Keratinocyte (primary cell): Measurements from ENCODE around the gene FZD1. TPM values are rescaled to one million over a fixed set of nuclear protein-coding genes. Genes with fewer than 3 reads are reported as not detected.

ENCODE experiments used
- DNase-seq: peaks from one replicate; pipeline ENCODE4 v3.0.0-alpha.2; 2011; ENCODE audit warnings: low read depth, missing footprints, low spot score
- FAIRE-seq: peaks from 2 replicates; lab custom pipeline; 2011; peaks lifted over from hg19 to GRCh38; lab: Jason Lieb, UNC
- H2AFZ ChIP-seq: 2 replicates; pipeline ENCODE4 v1.6.0; 2012; ENCODE audit warnings: low read length, control low read depth, inconsistent platforms; ENCODE audit not compliant: control insufficient read depth
- H3K27ac ChIP-seq: 2 replicates; pipeline ENCODE4 v1.5.1; 2011; ENCODE audit warnings: low read length; ENCODE audit not compliant: control insufficient read depth, insufficient read depth
- H3K27me3 ChIP-seq: 3 replicates; pipeline ENCODE4 v1.6.0; 2011; ENCODE audit warnings: low read length; ENCODE audit not compliant: control insufficient read depth, insufficient read depth; ENCODE audit errors: extremely low read depth
- H3K36me3 ChIP-seq, 2 experiments: 2 replicates in 1 of 2; 3 replicates in 1 of 2; pipeline ENCODE4 v1.5.1; 2011; ENCODE audit warnings: low read length in 2 of 2, mild to moderate bottlenecking in 1 of 2; ENCODE audit not compliant: control insufficient read depth in 2 of 2, insufficient read depth in 2 of 2; ENCODE audit errors: extremely low read depth in 1 of 2
- H3K4me1 ChIP-seq: 3 replicates; pipeline ENCODE4 v1.5.1; 2011; ENCODE audit warnings: low read length; ENCODE audit not compliant: control insufficient read depth, insufficient read depth; ENCODE audit errors: extremely low read depth
- H3K4me2 ChIP-seq: 3 replicates; pipeline ENCODE4 v1.6.0; 2011; ENCODE audit warnings: low read depth, low read length; ENCODE audit not compliant: control insufficient read depth, insufficient read depth; ENCODE audit errors: extremely low read depth
- H3K4me3 ChIP-seq, 3 experiments: fragments of 200-600 bp in 1 of 3; sonication (generic) in 1 of 3; 2 replicates in 2 of 3; 3 replicates in 1 of 3; pipeline ENCODE4 v1.5.1; 2011 to 2016; ENCODE audit warnings: low read length in 3 of 3, mild to moderate bottlenecking in 3 of 3, control low read depth in 2 of 3, inconsistent platforms in 1 of 3, low read depth in 1 of 3, mixed read lengths in 1 of 3, mixed run types in 1 of 3, moderate library complexity in 1 of 3; ENCODE audit not compliant: control insufficient read depth in 2 of 3, insufficient read depth in 2 of 3; ENCODE audit errors: extremely low read depth in 1 of 3
- H3K79me2 ChIP-seq: 2 replicates; pipeline ENCODE4 v1.6.0; 2012; ENCODE audit warnings: low read length; ENCODE audit not compliant: control insufficient read depth, insufficient read depth
- H3K9ac ChIP-seq: 3 replicates; pipeline ENCODE4 v1.6.0; 2011; ENCODE audit warnings: low read length; ENCODE audit not compliant: control insufficient read depth, insufficient read depth; ENCODE audit errors: extremely low read depth
- H3K9me1 ChIP-seq: 3 replicates; pipeline ENCODE4 v1.6.0; 2011; ENCODE audit warnings: low read length; ENCODE audit not compliant: control insufficient read depth, insufficient read depth; ENCODE audit errors: extremely low read depth
- H3K9me3 ChIP-seq: 2 replicates; pipeline ENCODE4 v1.5.1; 2012; ENCODE audit warnings: low read depth, low read length; ENCODE audit not compliant: control insufficient read depth
- H4K20me1 ChIP-seq: 3 replicates; pipeline ENCODE4 v1.6.0; 2011; ENCODE audit warnings: low read length; ENCODE audit not compliant: control insufficient read depth, insufficient read depth; ENCODE audit errors: extremely low read depth
- EZH2 ChIP-seq: IDR thresholded peaks from one replicate; pipeline ENCODE4 v1.6.1; 2012; ENCODE audit warnings: inconsistent platforms, mild to moderate bottlenecking, low read length, moderate library complexity
- dilution Hi-C: fragments of 300-500 bp; cut with MboI; formaldehyde crosslinking; loops from one replicate; pipeline ENCODE4 v1.7.0; 2020; ENCODE audit warnings: low sequenced_read_pairs; ENCODE audit not compliant: extremely low pct_ligation_motif_present
- polyA plus RNA-seq, 5 experiments: library from polyadenylated mRNA; depleted of rRNA in 3 of 5; stranded (reverse) in 3 of 5; stranded (forward) in 1 of 5; unstranded in 1 of 5; fragments of >200 nt; gene quantifications; 1 replicate in 1 of 5; 2 replicates in 3 of 5; 3 replicates in 1 of 5; pipeline versions ENCODE4 v1.2.1 to v1.2.3, GENCODE V29; 2011 to 2012; ENCODE audit warnings: missing spikeins in 2 of 5, low read depth in 1 of 5, low replicate concordance in 1 of 5
- TF ChIP-seq, protein P1 (sequence below), 3 experiments: IDR thresholded peaks in 1 of 3; conservative IDR thresholded peaks in 1 of 3; optimal IDR thresholded peaks in 1 of 3; 2 replicates in 2 of 3; 3 replicates in 1 of 3; pipeline versions ENCODE3 to v1.5.1; 2011; ENCODE audit warnings: low read length in 3 of 3, mild to moderate bottlenecking in 3 of 3, moderate library complexity in 2 of 3, control low read depth in 1 of 3, inconsistent platforms in 1 of 3; ENCODE audit not compliant: insufficient read depth in 2 of 3; ENCODE audit errors: extremely low read depth in 1 of 3

Gene FZD1
- polyA plus RNA-seq, 1 donor (not counting 4 experiments of a cell fraction or from before 2014, with no cell fraction given) = 1.3 TPM

- TF ChIP-seq, protein P1, sequence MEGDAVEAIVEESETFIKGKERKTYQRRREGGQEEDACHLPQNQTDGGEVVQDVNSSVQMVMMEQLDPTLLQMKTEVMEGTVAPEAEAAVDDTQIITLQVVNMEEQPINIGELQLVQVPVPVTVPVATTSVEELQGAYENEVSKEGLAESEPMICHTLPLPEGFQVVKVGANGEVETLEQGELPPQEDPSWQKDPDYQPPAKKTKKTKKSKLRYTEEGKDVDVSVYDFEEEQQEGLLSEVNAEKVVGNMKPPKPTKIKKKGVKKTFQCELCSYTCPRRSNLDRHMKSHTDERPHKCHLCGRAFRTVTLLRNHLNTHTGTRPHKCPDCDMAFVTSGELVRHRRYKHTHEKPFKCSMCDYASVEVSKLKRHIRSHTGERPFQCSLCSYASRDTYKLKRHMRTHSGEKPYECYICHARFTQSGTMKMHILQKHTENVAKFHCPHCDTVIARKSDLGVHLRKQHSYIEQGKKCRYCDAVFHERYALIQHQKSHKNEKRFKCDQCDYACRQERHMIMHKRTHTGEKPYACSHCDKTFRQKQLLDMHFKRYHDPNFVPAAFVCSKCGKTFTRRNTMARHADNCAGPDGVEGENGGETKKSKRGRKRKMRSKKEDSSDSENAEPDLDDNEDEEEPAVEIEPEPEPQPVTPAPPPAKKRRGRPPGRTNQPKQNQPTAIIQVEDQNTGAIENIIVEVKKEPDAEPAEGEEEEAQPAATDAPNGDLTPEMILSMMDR (optimal IDR thresholded peaks at IDR 0.05 in 1 of 3, IDR thresholded peaks at IDR 0.05 in 1 of 3, conservative IDR thresholded peaks at IDR 0.05 in 1 of 3; ENCODE audit: extremely low read depth in 1 of 3, insufficient read depth in 2 of 3, low read length in 3 of 3) = no peak
- no peak for TF ChIP-seq EZH2
- H3K4me3 ChIP-seq = no peak overlapping the region
- FAIRE-seq = no peak
Measured at GRCh38 chr7:91280185-91280584, 16.0 kb downstream of the FZD1 start.

DNA sequence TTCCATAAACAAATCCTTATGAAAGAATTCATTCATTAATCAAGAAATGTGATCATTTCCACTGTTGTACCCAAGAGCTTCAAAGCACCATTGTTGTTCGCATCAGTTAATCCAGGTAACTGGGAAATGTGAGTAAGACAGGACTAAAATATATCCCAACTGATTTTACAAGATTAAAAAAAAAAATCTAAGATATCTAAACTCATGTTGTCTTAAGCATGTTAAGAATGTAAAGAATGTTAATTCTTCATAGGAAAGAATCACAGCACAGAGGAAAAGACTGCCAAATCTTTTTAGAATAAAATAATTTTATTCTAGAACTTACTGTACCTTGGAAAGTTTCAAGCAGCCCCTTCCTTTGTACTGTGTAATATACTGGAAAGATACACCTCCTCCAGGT is 16.4 kb downstream of the FZD1 start:
- Histone ChIP-seq H3K9me3 (no peaks in the 10 kb centered on the region), H3K4me3 (no peak overlapping the region), H2AFZ (no peak overlapping the region), H3K79me2 (no peaks in the 10 kb centered on the region), H3K36me3 (no peaks in the 10 kb centered on the region), H3K27me3 (no peaks in the 10 kb centered on the region), H3K4me1 (no peaks in the 10 kb centered on the region), H3K4me2 (no peak overlapping the region), H3K9ac (no peak overlapping the region), H3K9me1 (no peaks in the 10 kb centered on the region), H4K20me1 (no peaks in the 10 kb centered on the region), H3K27ac (no peak overlapping the region)
- no peak for TF ChIP-seq EZH2
- TF ChIP-seq, protein P1 (optimal IDR thresholded peaks at IDR 0.05 in 1 of 3, IDR thresholded peaks at IDR 0.05 in 1 of 3, conservative IDR thresholded peaks at IDR 0.05 in 1 of 3; ENCODE audit: extremely low read depth in 1 of 3, insufficient read depth in 2 of 3, low read length in 3 of 3) = no peak
- FAIRE-seq = no peak
- dilution Hi-C loops = no loop called here
- no peak for DNase-seq

More at GRCh38 chr7:91280185-91280584, 16.0 kb downstream of the FZD1 start:
- dilution Hi-C loops = no loop called here
- Histone ChIP-seq H2AFZ (no peak overlapping the region), H3K4me1 (no peaks in the 10 kb centered on the region), H3K4me2 (no peak overlapping the region), H3K9me1 (no peaks in the 10 kb centered on the region), H3K27me3 (no peaks in the 10 kb centered on the region), H3K36me3 (no peaks in the 10 kb centered on the region), H3K27ac (no peak overlapping the region), H3K79me2 (no peaks in the 10 kb centered on the region), H3K9me3 (no peaks in the 10 kb centered on the region), H4K20me1 (no peaks in the 10 kb centered on the region), H3K9ac (no peak overlapping the region)
- DNase-seq = no peak
